Measurements from ENCODE around the gene HELZ. TPM values are rescaled to one million over a fixed set of nuclear protein-coding genes. Genes with fewer than 3 reads are reported as not detected.
"Not testable (repeated sequence)": the region's sequence is repeated elsewhere in the genome, so short reads cannot be mapped to it uniquely, and the experiment has no call there.

The HELZ gene
- total and polyA plus RNA-seq, 2 experiments from 2014 or later: 23.9 to 25.4 TPM

GRCh38 chr17:67109111-67109510, 135.9 kb downstream of the HELZ start:
- Histone ChIP-seq H3F3A (ENCODE audit: insufficient read depth) (peaks cover 24% of the 10 kb centered on the region), H2AFZ (no peak overlapping the region), H3K4me1 (ENCODE audit: insufficient read depth) (peaks cover 15% of the 10 kb centered on the region), H3K4me3 (no peak overlapping the region), H3K27ac (no peak overlapping the region), H3K27me3 (replicated peaks; ENCODE audit: insufficient read depth) (no peaks in the 10 kb centered on the region), H4K20me1 (ENCODE audit: insufficient read depth) (peaks cover 7% of the 10 kb centered on the region; the same call in 1 of the 2 replicates), H3K9ac (no peak overlapping the region), H3K9me3 (ENCODE audit: low read depth) (no peaks in the 10 kb centered on the region), H3K9me2 (ENCODE audit: insufficient read depth) (no peaks in the 10 kb centered on the region), H3K36me3 (ENCODE audit: low read depth) (peaks cover 33% of the 10 kb centered on the region), H3K79me2 (ENCODE audit: insufficient read depth) (0 out of 2 replicates have a peak, but pooled peaks cover 6% of the 10 kb centered on the region), H3K4me2 (ENCODE audit: unreplicated experiment) (no peak overlapping the region)
- 71 to 75% methylated on average over 5 of the region's 5 CpGs for WGBS, 2 experiments (ENCODE audit: low coverage in 1 of 2, low lambda C conversion rate in 2 of 2, missing lambda C conversion rate in 2 of 2)
- TF ChIP-seq EZH2phosphoT487 (IDR thresholded peaks at IDR 0.05; ENCODE audit: insufficient read depth, low read depth): no peak
- TF ChIP-seq EZH2 (IDR thresholded peaks at IDR 0.05; ENCODE audit: insufficient read depth, poor library complexity, severe bottlenecking): no peak
- no peak for DNase-seq
- in situ Hi-C loops (cut with MboI): no loop called here

- 74 to 76% methylated on average over 13 of the region's 13 CpGs for WGBS, 2 experiments (ENCODE audit: low coverage in 1 of 2, low lambda C conversion rate in 2 of 2, missing lambda C conversion rate in 2 of 2)
- no peak overlapping the region for H3K4me2 ChIP-seq (ENCODE audit: unreplicated experiment)
- H3K27ac ChIP-seq: no peak overlapping the region
- peaks cover 13% of the 10 kb centered on the region for H3K79me2 ChIP-seq (ENCODE audit: insufficient read depth)
- H4K20me1 ChIP-seq (ENCODE audit: insufficient read depth): peaks cover 7% of the 10 kb centered on the region; the same call in 1 of the 2 replicates
- in situ Hi-C loops (cut with MboI): no loop called here
- no peaks in the 10 kb centered on the region for H3K27me3 ChIP-seq (replicated peaks; ENCODE audit: insufficient read depth)
- no peak for DNase-seq
- no peaks in the 10 kb centered on the region for H3K9me3 ChIP-seq (ENCODE audit: low read depth)
- peaks cover 32% of the 10 kb centered on the region for H3F3A ChIP-seq (ENCODE audit: insufficient read depth)
- no peak overlapping the region for H2AFZ ChIP-seq
- TF ChIP-seq EZH2phosphoT487 (IDR thresholded peaks at IDR 0.05; ENCODE audit: insufficient read depth, low read depth): no peak
- TF ChIP-seq EZH2 (IDR thresholded peaks at IDR 0.05; ENCODE audit: insufficient read depth, poor library complexity, severe bottlenecking): no peak
- H3K9me2 ChIP-seq (ENCODE audit: insufficient read depth): no peaks in the 10 kb centered on the region
- H3K36me3 ChIP-seq (ENCODE audit: low read depth): peaks cover 37% of the 10 kb centered on the region
- H3K4me1 ChIP-seq (ENCODE audit: insufficient read depth): peaks cover 15% of the 10 kb centered on the region
- no peak overlapping the region for H3K4me3 ChIP-seq
- H3K9ac ChIP-seq: no peak overlapping the region
Measured at GRCh38 chr17:67107811-67108775, 136.9 kb downstream of the HELZ start.

GRCh38 chr17:67107171-67107570, 137.8 kb downstream of the HELZ start:
- Histone ChIP-seq H3K9me3 (ENCODE audit: low read depth) (no peaks in the 10 kb centered on the region), H3F3A (ENCODE audit: insufficient read depth) (peaks cover 32% of the 10 kb centered on the region), H3K79me2 (ENCODE audit: insufficient read depth) (peaks cover 22% of the 10 kb centered on the region), H3K4me1 (ENCODE audit: insufficient read depth) (peaks cover 15% of the 10 kb centered on the region), H3K4me3 (no peak overlapping the region), H3K27me3 (replicated peaks; ENCODE audit: insufficient read depth) (no peaks in the 10 kb centered on the region), H3K27ac (no peak overlapping the region), H3K9ac (no peak overlapping the region), H3K4me2 (ENCODE audit: unreplicated experiment) (no peak overlapping the region), H3K9me2 (ENCODE audit: insufficient read depth) (no peaks in the 10 kb centered on the region), H4K20me1 (ENCODE audit: insufficient read depth) (peaks cover 15% of the 10 kb centered on the region), H2AFZ (no peak overlapping the region), H3K36me3 (ENCODE audit: low read depth) (peaks cover 32% of the 10 kb centered on the region)
- no peak for TF ChIP-seq EZH2phosphoT487 (IDR thresholded peaks at IDR 0.05; ENCODE audit: insufficient read depth, low read depth)
- TF ChIP-seq EZH2 (IDR thresholded peaks at IDR 0.05; ENCODE audit: insufficient read depth, poor library complexity, severe bottlenecking): no peak
- WGBS, 2 experiments (ENCODE audit: low coverage in 1 of 2, low lambda C conversion rate in 2 of 2, missing lambda C conversion rate in 2 of 2): 96 to 98% methylated on average over 5 of the region's 5 CpGs
- in situ Hi-C loops (cut with MboI): no loop called here
- DNase-seq: no peak

GRCh38 chr17:67105213-67105612, 139.8 kb downstream of the HELZ start:
- Histone ChIP-seq H3K9me3 (ENCODE audit: low read depth) (no peaks in the 10 kb centered on the region), H2AFZ (no peak overlapping the region)
- peak; percentile 87 for DNase-seq

GRCh38 chr17:67104641-67105040, 140.4 kb downstream of the HELZ start:
- in situ Hi-C loops (cut with MboI); H3K4me3 ChIP-seq; H2AFZ ChIP-seq; H3K9ac ChIP-seq; DNase-seq; H3K9me2 ChIP-seq (ENCODE audit: insufficient read depth); H3K27me3 ChIP-seq (replicated peaks; ENCODE audit: insufficient read depth); H3K9me3 ChIP-seq (ENCODE audit: low read depth): not testable (repeated sequence)
- Histone ChIP-seq H3F3A (ENCODE audit: insufficient read depth) (peaks cover 32% of the 10 kb centered on the region), H3K4me2 (ENCODE audit: unreplicated experiment) (peak overlapping the region; percentile 21), H4K20me1 (ENCODE audit: insufficient read depth) (peaks cover 24% of the 10 kb centered on the region), H3K36me3 (ENCODE audit: low read depth) (peaks cover 19% of the 10 kb centered on the region), H3K79me2 (ENCODE audit: insufficient read depth) (peaks cover 44% of the 10 kb centered on the region), H3K27ac (peak overlapping the region; percentile 54), H3K4me1 (ENCODE audit: insufficient read depth) (peaks cover 15% of the 10 kb centered on the region)
- 98% methylated on average over 7 of the region's 7 CpGs for WGBS, 2 experiments (ENCODE audit: low coverage in 1 of 2, low lambda C conversion rate in 2 of 2, missing lambda C conversion rate in 2 of 2)

More at GRCh38 chr17:67105213-67105612, 139.8 kb downstream of the HELZ start:
- Histone ChIP-seq H3K4me1 (ENCODE audit: insufficient read depth) (peaks cover 15% of the 10 kb centered on the region), H3F3A (ENCODE audit: insufficient read depth) (peaks cover 32% of the 10 kb centered on the region), H4K20me1 (ENCODE audit: insufficient read depth) (peaks cover 20% of the 10 kb centered on the region), H3K9ac (peak overlapping the region; percentile 2; the same call in 1 of the 2 replicates), H3K79me2 (ENCODE audit: insufficient read depth) (peaks cover 39% of the 10 kb centered on the region), H3K4me2 (ENCODE audit: unreplicated experiment) (peak overlapping the region; percentile 21), H3K36me3 (ENCODE audit: low read depth) (peaks cover 19% of the 10 kb centered on the region), H3K27ac (peak overlapping the region; percentile 54), H3K27me3 (replicated peaks; ENCODE audit: insufficient read depth) (no peaks in the 10 kb centered on the region), H3K9me2 (ENCODE audit: insufficient read depth) (no peaks in the 10 kb centered on the region), H3K4me3 (no peak overlapping the region)
- in situ Hi-C loops (cut with MboI): no loop called here
- TF ChIP-seq EZH2 (IDR thresholded peaks at IDR 0.05; ENCODE audit: insufficient read depth, poor library complexity, severe bottlenecking): no peak
- TF ChIP-seq EZH2phosphoT487 (IDR thresholded peaks at IDR 0.05; ENCODE audit: insufficient read depth, low read depth): 0 out of 2 replicates have a peak, but pooled peaks have one; percentile 83
